ENCODE measurements around the gene MOK. TPM values are rescaled to one million over a fixed set of nuclear protein-coding genes. Genes with fewer than 3 reads are reported as not detected.

MOK gene
- total RNA-seq, 3 donors from 2014 or later (not counting 1 experiment from before 2014, with no cell fraction given): 3.9 to 6.5 (median 4.7) TPM

- Histone ChIP-seq H3K27ac (ENCODE audit: low read length) (no peak overlapping the region), H3K36me3 (ENCODE audit: control insufficient read depth, insufficient read depth, low read length) (peaks cover 2% of the 10 kb centered on the region), H3K4me3 (ENCODE audit: low read length) (no peak overlapping the region), H3K9me3 (ENCODE audit: control insufficient read depth, insufficient read depth, low read length) (no peaks in the 10 kb centered on the region), H3K4me1 (ENCODE audit: control insufficient read depth, insufficient read depth, low read length) (no peaks in the 10 kb centered on the region), H3K27me3 (ENCODE audit: control insufficient read depth, insufficient read depth, low read length) (no peaks in the 10 kb centered on the region)
- no peak for ATAC-seq
- H3K36me3 Mint-ChIP-seq: no peaks in the 10 kb centered on the region
- H3K27ac Mint-ChIP-seq: peak overlapping the region; percentile 14 to 49
- DNase-seq: no peak
- 100% methylated on average over 1 of the region's 1 CpG for WGBS (ENCODE audit: insufficient coverage)
- H3K4me1 Mint-ChIP-seq: peaks cover 65 to 69% of the 10 kb centered on the region in 2 donors
- no peaks in the 10 kb centered on the region for H3K27me3 Mint-ChIP-seq (ENCODE audit: low read depth in 2 of 2)
- H3K9me3 Mint-ChIP-seq: no peaks in the 10 kb centered on the region
- intact Hi-C loops (cut with micrococcal nuclease): no loop called here
- TF ChIP-seq, protein P1, sequence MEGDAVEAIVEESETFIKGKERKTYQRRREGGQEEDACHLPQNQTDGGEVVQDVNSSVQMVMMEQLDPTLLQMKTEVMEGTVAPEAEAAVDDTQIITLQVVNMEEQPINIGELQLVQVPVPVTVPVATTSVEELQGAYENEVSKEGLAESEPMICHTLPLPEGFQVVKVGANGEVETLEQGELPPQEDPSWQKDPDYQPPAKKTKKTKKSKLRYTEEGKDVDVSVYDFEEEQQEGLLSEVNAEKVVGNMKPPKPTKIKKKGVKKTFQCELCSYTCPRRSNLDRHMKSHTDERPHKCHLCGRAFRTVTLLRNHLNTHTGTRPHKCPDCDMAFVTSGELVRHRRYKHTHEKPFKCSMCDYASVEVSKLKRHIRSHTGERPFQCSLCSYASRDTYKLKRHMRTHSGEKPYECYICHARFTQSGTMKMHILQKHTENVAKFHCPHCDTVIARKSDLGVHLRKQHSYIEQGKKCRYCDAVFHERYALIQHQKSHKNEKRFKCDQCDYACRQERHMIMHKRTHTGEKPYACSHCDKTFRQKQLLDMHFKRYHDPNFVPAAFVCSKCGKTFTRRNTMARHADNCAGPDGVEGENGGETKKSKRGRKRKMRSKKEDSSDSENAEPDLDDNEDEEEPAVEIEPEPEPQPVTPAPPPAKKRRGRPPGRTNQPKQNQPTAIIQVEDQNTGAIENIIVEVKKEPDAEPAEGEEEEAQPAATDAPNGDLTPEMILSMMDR (IDR thresholded peaks at IDR 0.05): no peak
- H3K4me3 Mint-ChIP-seq: no peak overlapping the region
Observed at GRCh38 chr14:102181187-102181586, 123.8 kb downstream of the MOK start.

GRCh38 chr14:102180248-102180998 is 124.5 kb downstream of the MOK start:
- Histone ChIP-seq H3K9me3 (ENCODE audit: control insufficient read depth, insufficient read depth, low read length) (no peaks in the 10 kb centered on the region), H3K27ac (ENCODE audit: low read length) (no peak overlapping the region), H3K27me3 (ENCODE audit: control insufficient read depth, insufficient read depth, low read length) (no peaks in the 10 kb centered on the region), H3K36me3 (ENCODE audit: control insufficient read depth, insufficient read depth, low read length) (peaks cover 2% of the 10 kb centered on the region), H3K4me1 (ENCODE audit: control insufficient read depth, insufficient read depth, low read length) (no peaks in the 10 kb centered on the region), H3K4me3 (ENCODE audit: low read length) (no peak overlapping the region)
- H3K36me3 Mint-ChIP-seq: no peaks in the 10 kb centered on the region
- H3K4me3 Mint-ChIP-seq: no peak overlapping the region
- peaks cover 66 to 75% of the 10 kb centered on the region in 2 donors for H3K4me1 Mint-ChIP-seq
- WGBS (ENCODE audit: insufficient coverage): 67% methylated on average over 6 of the region's 7 CpGs
- intact Hi-C loops (cut with micrococcal nuclease): no loop called here
- H3K27ac Mint-ChIP-seq: peak overlapping the region; percentile 14 to 49
- ATAC-seq (no peak), DNase-seq (no peak)
- H3K9me3 Mint-ChIP-seq: no peaks in the 10 kb centered on the region
- TF ChIP-seq, protein P1 (IDR thresholded peaks at IDR 0.05): no peak
- H3K27me3 Mint-ChIP-seq (ENCODE audit: low read depth in 2 of 2): no peaks in the 10 kb centered on the region

Other genes with a start within 250 kb of the MOK start
- 100 to 1,000 TPM; 470 to 665 (median 663) TPM for gene HSP90AA1, start 218.1 kb downstream of the MOK start, total RNA-seq
- gene WDR20, start 165.3 kb downstream of the MOK start, total RNA-seq: 10 to 100 TPM; 55.5 to 66.7 (median 62.2) TPM
- 10 to 100 TPM; 13.3 to 20.4 (median 18.1) TPM for gene ZNF839, start 14.6 kb upstream of the MOK start, total RNA-seq
- gene CINP, start 57.7 kb upstream of the MOK start, total RNA-seq: 10 to 100 TPM; 22.4 to 30.0 (median 23.3) TPM
- gene TECPR2, start 57.8 kb upstream of the MOK start, total RNA-seq: 10 to 100 TPM; 10.8 to 18.6 (median 15.3) TPM
- gene ANKRD9, start 204.6 kb upstream of the MOK start, total RNA-seq: 10 to 100 TPM in 1 of 3 donors, 1 to 10 TPM in 2; 4.0 to 11.0 (median 9.6) TPM

All from natural killer cell (primary cell).